ENCODE results near the gene SLC16A7.

Gene SLC16A7

GRCh38 chr12:59668674-59669073 is 72.8 kb downstream of the SLC16A7 start:
- DNase-seq (ENCODE audit: low read depth), result no peak

- DNase-seq (ENCODE audit: low read depth), result no peak
These were observed 76.4 kb downstream of the SLC16A7 start for GRCh38 chr12:59672273-59672672.

- no peak for DNase-seq (ENCODE audit: low read depth)
These were observed 79.6 kb downstream of the SLC16A7 start for GRCh38 chr12:59675461-59675860.

DNA sequence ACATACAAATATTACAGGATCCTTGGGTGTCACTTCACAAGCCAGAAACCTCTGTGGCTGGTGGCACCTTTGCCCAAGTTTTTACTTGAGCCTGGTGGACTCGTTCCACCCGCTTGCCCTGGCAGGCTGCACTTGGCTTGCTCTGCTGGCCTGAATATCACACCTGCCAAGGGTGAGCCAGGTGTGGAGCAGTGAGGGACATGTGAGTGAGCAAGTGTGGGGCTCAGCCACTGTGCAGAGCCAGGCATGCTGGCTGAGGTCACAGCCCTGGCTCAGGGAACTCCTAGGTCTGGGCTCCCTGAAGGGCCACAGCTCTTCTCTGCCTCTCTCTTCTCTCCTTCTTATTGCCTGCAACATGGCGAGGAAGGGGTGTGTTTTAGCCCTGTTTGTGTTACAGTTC is 82.0 kb downstream of the SLC16A7 start:
- DNase-seq (ENCODE audit: low read depth), result no peak

GRCh38 chr12:59678759-59679411 is 83.1 kb downstream of the SLC16A7 start:
- no peak for DNase-seq (ENCODE audit: low read depth)

DNA sequence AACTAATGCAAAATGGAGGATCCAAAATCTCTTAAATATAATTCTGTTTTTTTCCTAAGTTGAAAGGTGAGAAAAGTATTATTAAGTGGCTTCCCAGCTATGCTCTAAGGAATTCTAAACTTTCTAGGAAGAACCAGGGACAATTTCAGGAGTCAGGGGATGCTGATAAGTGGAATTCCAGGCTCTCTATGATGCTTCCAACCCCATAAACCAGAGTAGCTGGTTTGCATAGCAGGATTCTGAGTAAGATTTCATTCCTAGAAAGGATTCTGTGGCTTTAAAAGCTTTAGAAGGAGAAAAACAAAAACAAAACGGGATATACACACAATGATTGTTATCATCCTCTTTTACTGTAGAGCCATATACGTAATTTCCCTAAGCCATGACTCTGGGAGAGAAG is 93.9 kb downstream of the SLC16A7 start:
- DNase-seq (ENCODE audit: low read depth), result no peak

DNA sequence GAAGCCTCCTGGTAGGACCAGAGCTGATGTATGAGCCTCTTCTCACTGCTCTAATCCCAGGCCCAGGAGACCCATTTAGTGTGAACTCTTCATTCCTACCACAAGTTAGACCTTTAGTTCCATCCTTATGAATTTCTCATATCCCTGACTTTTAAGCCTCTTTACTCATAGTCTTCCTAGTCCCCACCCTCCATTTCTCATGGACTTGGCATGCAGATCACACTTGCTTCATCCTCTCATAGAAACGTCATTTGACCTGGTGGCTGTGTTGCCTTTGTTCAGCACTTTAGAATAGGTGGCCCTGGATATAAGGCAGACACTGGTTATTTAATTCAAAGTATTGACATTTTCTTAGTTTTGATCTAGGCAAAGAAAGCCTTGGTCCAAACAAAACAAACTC is 99.5 kb downstream of the SLC16A7 start:
- DNase-seq (ENCODE audit: low read depth), result peak; percentile 31

GRCh38 chr12:59698600-59698999 is 102.8 kb downstream of the SLC16A7 start:
- peak; percentile 71 for DNase-seq (ENCODE audit: low read depth)

DNA sequence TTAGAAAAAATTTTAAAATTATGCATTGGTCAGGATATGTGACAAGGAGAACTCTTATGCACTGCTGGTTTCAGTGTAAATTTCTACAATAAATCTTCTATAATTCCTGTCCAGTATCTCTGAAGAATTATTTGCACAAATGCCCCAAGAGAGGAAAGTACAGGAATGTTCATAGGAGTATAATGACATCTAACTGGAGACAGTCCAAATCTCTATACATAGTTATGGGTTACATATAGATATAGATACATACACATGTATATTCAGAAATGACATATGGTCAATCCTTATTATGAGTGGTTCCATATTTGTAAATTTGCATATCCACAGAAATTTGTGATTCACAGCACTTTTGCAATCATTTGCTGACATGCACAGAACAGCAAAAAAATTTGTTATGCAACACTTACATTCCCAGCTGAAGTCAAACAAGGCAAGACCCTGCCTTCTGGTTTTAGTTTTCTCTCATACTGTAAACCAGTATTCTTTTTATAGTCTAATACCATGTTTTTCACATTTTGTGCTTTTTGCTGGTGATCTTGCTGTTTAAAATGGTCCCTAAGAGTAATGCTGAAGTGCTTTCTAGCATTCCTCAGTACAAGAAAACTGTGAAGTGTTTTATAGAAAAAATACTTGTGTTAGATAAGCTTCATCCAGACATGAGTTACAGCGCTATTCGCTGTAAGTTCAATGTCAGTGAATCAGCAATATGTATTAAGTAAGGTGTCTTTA is 103.8 kb downstream of the SLC16A7 start:
- DNase-seq (ENCODE audit: low read depth), result peak; percentile 66

GRCh38 chr12:59700153-59700450 is 104.3 kb downstream of the SLC16A7 start:
- DNase-seq (ENCODE audit: low read depth), result no peak

DNA sequence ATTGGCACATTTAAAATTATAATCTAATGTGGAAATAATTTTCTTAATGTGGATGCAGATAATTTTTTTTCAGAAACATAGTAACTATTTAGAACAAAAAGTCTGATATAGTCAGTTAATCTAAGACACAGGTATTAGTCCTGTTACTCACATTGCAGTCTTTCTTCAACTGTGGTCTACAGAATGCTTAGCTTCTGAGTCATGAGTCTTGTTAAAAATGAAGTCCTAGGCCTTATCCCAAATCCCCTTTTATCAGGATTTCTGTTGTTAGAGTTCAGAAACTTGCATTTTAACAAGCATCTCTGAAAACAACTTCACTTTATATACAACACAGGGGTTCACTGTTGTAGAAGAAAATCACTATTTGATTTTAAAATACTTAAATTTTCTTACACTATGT is 112.2 kb downstream of the SLC16A7 start:
- no peak for DNase-seq (ENCODE audit: low read depth)

GRCh38 chr12:59708484-59708883 is 112.7 kb downstream of the SLC16A7 start:
- DNase-seq (ENCODE audit: low read depth), result no peak

GRCh38 chr12:59710004-59710628 is 114.3 kb downstream of the SLC16A7 start:
- DNase-seq (ENCODE audit: low read depth), result no peak

GRCh38 chr12:59710964-59711363 is 115.1 kb downstream of the SLC16A7 start:
- no peak for DNase-seq (ENCODE audit: low read depth)

GRCh38 chr12:59715434-59715833 is 119.6 kb downstream of the SLC16A7 start:
- DNase-seq (ENCODE audit: low read depth), result no peak

DNA sequence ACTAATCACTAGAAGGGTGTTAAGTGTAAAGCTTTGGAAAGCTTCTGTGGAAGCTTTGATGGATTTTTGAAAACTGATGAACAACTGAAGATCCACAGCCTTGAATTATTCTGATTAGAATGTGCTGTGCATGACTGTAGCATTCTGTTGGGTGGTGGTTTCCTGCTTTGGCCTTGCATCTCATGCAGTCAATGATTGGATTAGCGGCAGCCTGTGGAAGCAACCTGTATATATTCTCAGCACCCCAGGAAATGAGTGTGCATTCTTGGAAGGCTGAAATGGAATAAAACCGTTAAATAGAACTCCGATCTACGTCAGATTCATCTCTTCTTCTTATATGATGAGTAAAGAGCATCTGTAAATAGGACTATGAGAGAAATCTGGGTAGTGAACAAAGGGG is 120.2 kb downstream of the SLC16A7 start:
- no peak for DNase-seq (ENCODE audit: low read depth)

GRCh38 chr12:59717436-59717835 is 121.6 kb downstream of the SLC16A7 start:
- DNase-seq (ENCODE audit: low read depth), result no peak

DNA sequence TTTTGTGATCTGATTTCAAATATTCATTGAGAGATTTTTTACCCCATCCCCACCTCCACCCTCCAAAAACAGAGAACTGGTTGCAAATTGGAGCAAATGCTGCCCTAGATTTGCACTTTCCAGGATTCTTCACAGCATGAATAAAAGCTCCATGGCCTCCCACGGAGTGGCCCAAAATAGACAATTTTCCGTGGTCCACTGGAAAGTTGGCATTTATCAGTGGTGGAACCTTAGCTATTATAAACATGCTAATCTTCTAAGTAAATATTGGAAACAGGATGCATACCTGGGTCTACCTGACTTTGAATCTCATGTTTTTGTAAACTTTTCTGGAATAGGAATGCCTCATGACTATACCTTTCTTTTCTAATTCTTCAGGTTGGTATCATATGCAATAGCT is 123.9 kb downstream of the SLC16A7 start:
- no peak for DNase-seq (ENCODE audit: low read depth)

DNA sequence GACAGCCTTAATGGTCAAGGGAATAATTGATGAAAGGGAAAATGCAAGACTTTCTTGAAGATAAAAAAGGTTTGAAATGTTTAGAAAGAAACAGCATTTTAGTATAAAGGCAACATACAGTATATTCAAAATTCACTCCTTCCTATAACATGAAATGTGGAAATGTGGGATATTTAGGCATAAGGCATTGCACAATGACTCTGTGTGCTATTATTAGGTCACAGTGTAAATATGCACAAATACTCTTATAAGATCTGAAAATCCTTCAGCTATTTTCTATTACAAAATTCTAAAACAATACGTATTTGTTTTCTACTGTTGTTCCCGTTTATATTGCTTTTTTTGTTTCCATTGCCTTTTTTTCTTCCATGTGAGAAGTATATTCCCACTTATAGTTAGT is 127.7 kb downstream of the SLC16A7 start:
- DNase-seq (ENCODE audit: low read depth), result no peak

DNA sequence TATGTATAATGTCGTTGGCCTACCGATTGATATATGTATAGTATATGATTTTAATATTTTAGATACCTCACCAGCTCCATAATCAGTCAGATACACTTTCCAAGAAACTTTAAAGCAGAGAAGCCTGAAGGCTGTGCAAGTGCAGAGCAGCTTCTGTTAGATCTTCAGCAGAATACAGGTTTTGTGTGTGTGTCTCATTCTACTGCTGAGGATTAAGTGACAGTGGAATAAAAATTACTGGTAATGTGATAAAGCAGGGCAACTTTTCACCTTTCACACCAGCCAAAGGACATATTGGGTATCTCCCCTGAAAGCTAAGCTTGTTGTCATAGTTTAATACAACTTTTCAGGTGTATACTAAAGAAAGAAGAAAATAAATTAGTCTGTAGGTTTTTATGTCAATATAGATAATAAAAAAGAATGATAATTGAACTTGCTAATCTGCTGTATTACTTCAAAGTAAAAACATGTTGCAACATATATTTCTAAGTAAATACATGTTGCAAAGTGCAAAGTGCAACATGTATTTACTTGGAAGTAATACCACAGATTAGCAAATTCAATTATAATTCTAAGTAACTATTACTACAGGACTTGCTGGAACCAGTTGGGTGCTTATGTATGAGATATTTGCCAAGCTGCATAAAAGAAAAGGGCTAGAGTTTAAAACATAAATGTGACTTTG is 128.3 kb downstream of the SLC16A7 start:
- DNase-seq (ENCODE audit: low read depth), result no peak

- no peak for DNase-seq (ENCODE audit: low read depth)
These were observed 137.4 kb downstream of the SLC16A7 start for GRCh38 chr12:59733200-59733599.

- no peak for DNase-seq (ENCODE audit: low read depth)
These were observed 138.5 kb downstream of the SLC16A7 start for GRCh38 chr12:59734371-59734770.

- DNase-seq (ENCODE audit: low read depth), result no peak
These were observed 139.4 kb downstream of the SLC16A7 start for GRCh38 chr12:59735231-59735630.
